ENCODE data around the gene MAN1B1.

The MAN1B1 gene

DNA sequence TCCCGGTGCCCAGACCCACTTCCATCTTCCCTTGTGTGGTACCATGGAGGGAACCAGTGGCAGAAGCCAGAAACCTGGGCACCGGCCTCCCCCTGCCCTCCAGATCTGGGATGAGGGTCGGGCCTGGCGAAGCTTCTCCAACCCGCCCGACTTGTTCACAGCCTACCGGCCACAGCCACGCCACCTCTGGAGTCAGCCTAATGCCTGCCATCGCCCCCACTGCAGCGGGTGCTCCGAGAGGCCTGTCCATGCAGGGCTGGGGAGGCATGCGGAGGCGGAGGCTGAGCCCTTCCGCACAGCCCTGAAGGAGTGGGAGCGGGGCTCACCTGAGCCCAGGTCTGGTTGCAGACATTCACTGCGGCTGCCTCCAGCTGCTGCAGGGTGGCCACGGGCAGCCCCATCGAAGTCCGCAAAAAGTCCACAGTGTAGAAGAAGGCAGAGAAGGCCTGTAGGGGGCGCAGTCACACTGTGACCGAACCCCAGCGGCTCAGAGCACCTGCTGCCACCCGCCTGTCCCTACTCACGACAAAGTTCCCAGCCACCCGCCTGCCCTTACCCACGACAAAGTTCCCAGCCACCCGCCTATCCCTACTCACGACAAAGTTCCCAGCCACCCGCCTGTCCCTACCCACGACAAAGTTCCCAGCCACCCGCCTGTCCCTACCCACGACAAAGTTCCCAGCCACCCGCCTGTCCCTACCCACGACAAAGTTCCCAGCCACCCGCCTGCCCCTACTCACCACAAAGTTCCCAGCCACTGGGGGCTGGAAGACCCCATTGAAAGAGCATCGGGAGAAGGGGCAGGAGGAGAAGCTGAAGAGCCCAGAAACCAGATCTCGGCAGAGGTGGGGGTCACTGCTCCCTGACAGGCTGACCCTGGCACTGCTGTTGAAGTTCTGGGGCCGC is 37.0 kb upstream of the MAN1B1 start:
- TF ChIP-seq, protein P1, sequence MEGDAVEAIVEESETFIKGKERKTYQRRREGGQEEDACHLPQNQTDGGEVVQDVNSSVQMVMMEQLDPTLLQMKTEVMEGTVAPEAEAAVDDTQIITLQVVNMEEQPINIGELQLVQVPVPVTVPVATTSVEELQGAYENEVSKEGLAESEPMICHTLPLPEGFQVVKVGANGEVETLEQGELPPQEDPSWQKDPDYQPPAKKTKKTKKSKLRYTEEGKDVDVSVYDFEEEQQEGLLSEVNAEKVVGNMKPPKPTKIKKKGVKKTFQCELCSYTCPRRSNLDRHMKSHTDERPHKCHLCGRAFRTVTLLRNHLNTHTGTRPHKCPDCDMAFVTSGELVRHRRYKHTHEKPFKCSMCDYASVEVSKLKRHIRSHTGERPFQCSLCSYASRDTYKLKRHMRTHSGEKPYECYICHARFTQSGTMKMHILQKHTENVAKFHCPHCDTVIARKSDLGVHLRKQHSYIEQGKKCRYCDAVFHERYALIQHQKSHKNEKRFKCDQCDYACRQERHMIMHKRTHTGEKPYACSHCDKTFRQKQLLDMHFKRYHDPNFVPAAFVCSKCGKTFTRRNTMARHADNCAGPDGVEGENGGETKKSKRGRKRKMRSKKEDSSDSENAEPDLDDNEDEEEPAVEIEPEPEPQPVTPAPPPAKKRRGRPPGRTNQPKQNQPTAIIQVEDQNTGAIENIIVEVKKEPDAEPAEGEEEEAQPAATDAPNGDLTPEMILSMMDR (IDR thresholded peaks at IDR 0.05; ENCODE audit: low read depth, low read length) = 0 out of 2 replicates have a peak, but pooled peaks have one; percentile 28

DNA sequence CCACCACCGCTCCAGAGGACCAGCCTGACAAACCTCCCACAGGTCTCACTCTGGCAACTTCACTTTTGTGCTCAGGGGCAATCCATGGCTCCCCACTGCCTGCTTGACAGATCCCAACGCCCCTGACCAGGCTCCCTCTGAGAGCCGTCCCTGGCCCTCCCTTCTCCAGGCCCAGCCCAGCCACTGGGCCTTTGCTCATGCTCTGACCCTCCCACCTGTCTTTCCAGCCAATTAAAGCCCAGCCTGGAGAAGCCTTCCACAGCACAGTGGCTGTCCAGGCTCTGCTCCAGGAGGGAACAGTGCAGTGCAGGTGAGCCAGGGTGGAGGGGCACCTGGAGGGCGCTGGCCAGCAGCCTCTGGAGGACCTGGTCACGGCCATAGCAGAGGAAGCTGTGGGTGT is 36.2 kb upstream of the MAN1B1 start:
- TF ChIP-seq, protein P1 (IDR thresholded peaks at IDR 0.05; ENCODE audit: low read depth, low read length) = no peak
- H3K4me3 ChIP-seq (ENCODE audit: low read depth, low read length) = no peak overlapping the region

More for the DNA sequence above, 37.0 kb upstream of the MAN1B1 start:
- no peak overlapping the region for H3K4me3 ChIP-seq (ENCODE audit: low read depth, low read length)

DNA sequence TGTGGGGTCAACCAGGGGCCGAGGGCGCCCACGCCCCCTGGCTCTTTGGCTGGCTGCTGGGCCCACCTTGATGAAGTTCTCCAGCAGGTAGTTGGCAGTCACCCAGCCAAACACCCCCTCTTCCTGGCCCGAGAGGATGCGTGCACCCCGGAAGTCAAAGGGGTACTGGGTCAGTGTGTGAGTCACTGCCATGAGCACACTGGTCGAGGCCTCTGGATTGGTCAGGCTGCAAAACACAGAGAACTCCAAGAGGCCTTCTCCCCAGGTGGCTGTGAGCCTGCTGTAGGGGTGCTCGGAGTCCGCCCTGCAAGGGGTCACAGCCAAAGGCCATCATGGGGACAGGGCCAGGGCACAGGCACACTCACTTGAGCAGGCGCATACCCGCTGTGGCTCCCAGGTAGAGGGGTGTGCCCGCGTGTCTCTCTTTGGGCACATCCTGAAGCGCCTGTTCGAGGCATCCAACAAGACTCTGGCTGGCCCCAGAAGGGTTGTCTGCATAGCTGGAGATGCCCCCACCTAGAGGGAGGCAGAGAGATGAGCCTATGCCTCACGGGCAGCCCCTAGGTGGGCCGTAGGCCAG is 35.5 kb upstream of the MAN1B1 start:
- TF ChIP-seq, protein P1 (IDR thresholded peaks at IDR 0.05; ENCODE audit: low read depth, low read length) = no peak
- no peak overlapping the region for H3K4me3 ChIP-seq (ENCODE audit: low read depth, low read length)

DNA sequence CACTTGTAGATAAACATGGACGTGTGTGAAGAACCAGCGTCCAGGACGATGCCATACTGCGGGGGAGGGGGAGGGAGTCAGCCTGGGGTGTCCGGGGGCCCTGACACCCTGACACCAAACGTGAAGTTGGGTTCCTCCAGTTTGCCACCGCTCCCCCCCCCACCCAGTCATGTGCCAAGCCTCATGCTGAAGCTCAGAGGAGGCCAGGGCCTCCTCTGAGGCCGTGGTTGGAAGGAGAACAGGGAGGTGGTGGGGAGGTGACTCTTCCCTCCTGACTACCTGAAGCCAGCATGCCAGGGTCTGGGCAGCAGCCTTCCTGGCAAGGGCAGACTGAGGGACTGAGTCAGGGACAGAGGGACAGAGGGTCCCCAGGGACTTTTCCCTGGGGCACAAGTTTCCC is 34.5 kb upstream of the MAN1B1 start:
- TF ChIP-seq, protein P1 (IDR thresholded peaks at IDR 0.05; ENCODE audit: low read depth, low read length) = no peak

DNA sequence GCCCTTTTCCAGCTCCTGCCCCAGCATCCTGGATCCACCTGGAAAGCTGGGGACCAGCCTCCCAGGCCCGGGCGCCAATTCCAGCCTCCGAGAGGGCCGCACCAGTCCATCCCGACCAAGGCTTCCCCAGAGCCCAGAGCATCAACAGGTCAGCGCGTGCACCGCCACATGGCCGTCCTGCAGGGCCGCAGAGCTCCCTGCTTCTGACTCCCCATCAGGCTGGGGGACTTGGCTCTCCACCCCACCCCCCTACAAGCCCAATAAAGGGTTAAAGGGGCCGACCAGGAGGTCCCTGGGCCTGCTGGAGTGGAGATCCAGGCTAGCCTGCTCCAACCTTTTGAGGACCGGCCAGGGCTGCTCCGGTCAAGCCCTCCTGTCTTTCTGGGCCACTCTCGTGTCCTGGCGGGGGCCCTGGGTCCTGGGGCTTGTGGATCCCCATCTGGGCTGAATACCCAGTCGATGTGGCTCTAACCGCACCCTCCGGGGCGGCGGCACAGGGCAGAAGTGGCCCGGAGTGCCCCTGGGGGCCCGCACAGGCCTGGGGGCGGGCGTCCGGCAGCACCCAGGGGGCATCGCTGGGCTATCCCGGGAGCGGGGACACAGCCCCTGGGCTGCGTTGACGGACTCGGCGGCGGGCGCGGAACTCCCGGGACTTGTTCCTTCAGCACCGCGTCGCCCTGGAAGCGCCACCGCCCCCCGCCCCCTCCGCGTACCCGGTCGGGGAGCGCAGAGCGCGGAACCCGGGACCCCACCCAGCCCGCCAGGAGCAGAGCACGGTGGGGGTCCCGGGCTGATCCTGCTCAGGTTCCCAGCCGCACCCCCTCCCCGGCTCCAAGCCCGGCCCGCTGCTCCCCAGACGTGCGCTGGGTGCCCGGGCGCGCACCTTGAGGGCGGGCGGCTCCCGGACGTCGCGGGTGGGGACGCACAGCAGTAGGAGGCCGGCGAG is 33.5 kb upstream of the MAN1B1 start:
- TF ChIP-seq, protein P1 (IDR thresholded peaks at IDR 0.05; ENCODE audit: low read depth, low read length) = no peak
- H3K4me3 ChIP-seq (ENCODE audit: low read depth, low read length) = no peak overlapping the region

More for the DNA sequence above, 34.5 kb upstream of the MAN1B1 start:
- H3K4me3 ChIP-seq (ENCODE audit: low read depth, low read length) = no peak overlapping the region

DNA sequence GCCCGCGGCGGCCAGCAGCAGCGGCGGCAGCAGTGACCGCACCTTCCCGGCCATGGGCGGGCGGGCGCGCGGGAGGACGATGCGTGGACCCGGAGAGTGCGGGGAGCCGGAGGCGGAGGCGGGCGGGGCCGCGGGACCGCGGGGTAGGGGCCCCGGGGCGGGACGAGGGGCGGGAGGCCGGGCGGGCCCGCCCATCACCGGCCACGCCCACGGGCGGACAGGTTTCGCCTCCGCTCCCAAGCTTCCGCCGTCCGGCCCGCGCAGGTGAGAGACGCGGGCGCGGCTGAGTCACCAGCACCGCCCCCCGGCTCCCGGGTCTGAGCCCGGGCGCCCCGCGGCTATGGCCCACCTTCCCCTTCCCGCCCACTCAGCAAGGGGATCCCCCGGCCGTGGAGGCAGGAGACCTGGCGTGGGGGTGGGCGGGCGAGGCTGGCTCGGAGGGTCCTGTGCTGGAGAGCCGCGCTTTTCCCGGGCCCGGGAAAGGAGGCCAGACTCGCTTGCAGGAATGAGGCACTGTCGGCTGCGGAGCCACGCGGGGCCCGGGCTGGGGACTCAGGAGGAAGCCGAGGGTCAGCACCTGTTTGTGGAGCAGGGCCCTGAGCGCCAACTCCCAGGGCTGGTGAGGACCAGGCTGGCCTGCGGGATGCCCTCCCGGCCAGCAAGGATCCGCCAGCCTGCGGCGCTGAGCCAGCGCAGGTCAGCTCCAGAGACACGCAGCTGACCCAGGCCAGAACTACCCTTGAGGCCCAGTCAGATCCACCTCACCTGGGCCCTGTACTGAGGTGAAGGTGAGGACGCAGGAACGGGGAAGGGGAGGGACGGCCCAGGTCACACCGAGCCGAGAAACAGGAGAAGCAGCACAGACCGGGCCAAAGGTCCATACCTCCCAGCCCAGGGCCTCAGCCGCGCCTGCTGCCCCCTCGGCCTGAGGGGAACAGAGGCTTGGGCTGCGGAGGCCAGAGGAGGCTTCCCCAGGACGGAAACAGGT is 32.5 kb upstream of the MAN1B1 start, which contains the start of gene ENTPD2:
Gene ENTPD2 (minus strand): TSS at position 118 of the 988 bp plus-strand sequence. CDS start 64 bp downstream, at position 54.
- TF ChIP-seq, protein P1 (IDR thresholded peaks at IDR 0.05; ENCODE audit: low read depth, low read length) = no peak
- no peak within 1 kb of the TSS for H3K4me3 ChIP-seq (ENCODE audit: low read depth, low read length)

All from WI38 (cell line).